Transverse colon (tissue), 3 donors: Measurements from ENCODE around the gene CACNA1I.

Source experiments
- EP300 ChIP-seq: sonication (generic); formaldehyde crosslinking; IDR thresholded peaks from one replicate; pipeline ENCODE4 v1.6.1; 2017; ENCODE audit warnings: antibody characterized with exemption, low read depth
- TF ChIP-seq, protein P1 (sequence below), 5 experiments: fragments of 200-600 bp in 3 of 5; fragments of 450-650 bp in 2 of 5; sonication (generic) in 3 of 5; IDR thresholded peaks; 1 replicate in 2 of 5; 2 replicates in 3 of 5; pipeline ENCODE4 v1.5.1; 2016 to 2017; ENCODE audit warnings: antibody characterized with exemption in 5 of 5, inconsistent platforms in 3 of 5, mild to moderate bottlenecking in 2 of 5, moderate library complexity in 1 of 5

DNA sequence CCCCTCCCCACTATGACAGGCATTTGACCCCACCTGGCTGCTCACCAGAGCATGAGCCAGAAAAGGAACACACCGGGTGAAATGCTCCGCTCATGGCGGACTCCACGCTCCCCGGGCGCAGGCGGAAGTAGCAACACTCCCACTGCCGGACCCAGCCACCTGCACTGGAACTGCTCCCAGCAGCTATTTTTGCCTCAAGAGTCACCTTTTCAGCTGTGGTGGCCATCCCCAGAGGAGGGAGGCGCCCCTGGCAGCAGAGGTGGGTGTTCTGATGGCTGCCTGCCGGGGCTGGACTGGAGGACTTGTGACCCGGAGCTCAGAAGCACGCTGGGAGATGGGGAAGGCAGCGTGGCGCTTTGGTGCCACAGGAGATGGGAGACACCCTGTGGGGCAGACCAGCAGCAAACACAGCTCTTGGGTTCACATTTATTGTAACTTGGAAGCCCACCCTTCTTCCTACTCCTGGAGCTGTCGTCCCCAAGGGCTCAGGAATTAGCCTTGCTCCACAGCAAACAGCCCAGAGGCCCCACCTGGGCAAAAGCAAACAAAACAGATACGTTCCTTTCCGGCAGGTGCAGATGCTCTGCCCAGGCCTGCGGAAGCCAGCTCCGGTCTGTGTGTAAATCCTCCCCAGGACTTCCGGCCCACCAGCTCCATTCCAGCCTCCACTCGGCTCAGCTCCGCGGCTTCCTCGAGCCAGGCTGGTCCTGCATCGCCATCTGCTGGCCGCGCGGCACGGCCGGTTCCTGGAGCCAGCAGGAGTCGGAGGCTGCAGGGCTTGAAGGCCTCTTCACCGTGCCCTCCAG is 41.7 kb upstream of the CACNA1I start:
- TF ChIP-seq, protein P1, sequence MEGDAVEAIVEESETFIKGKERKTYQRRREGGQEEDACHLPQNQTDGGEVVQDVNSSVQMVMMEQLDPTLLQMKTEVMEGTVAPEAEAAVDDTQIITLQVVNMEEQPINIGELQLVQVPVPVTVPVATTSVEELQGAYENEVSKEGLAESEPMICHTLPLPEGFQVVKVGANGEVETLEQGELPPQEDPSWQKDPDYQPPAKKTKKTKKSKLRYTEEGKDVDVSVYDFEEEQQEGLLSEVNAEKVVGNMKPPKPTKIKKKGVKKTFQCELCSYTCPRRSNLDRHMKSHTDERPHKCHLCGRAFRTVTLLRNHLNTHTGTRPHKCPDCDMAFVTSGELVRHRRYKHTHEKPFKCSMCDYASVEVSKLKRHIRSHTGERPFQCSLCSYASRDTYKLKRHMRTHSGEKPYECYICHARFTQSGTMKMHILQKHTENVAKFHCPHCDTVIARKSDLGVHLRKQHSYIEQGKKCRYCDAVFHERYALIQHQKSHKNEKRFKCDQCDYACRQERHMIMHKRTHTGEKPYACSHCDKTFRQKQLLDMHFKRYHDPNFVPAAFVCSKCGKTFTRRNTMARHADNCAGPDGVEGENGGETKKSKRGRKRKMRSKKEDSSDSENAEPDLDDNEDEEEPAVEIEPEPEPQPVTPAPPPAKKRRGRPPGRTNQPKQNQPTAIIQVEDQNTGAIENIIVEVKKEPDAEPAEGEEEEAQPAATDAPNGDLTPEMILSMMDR (IDR thresholded peaks at IDR 0.05) = peak; percentile 91 to 99 (median 95)
- TF ChIP-seq EP300 = no peak
